ENCODE data around the gene KDM2A.

Gene KDM2A

GRCh38 chr11:67285541-67286498, 166.8 kb downstream of the KDM2A start:
- no peak for DNase-seq (ENCODE audit: low spot score)

- DNase-seq (ENCODE audit: low spot score): no peak
Observed at GRCh38 chr11:67286621-67287333, 167.7 kb downstream of the KDM2A start.

- no peak for DNase-seq (ENCODE audit: low spot score)
Observed at GRCh38 chr11:67287355-67288197, 168.5 kb downstream of the KDM2A start.

GRCh38 chr11:67288198-67288451, 169.1 kb downstream of the KDM2A start:
- DNase-seq (ENCODE audit: low spot score): no peak

GRCh38 chr11:67288452-67289225, 169.6 kb downstream of the KDM2A start:
- peak; percentile 82 for DNase-seq (ENCODE audit: low spot score)

- DNase-seq (ENCODE audit: low spot score): no peak
Observed at GRCh38 chr11:67289226-67289650, 170.2 kb downstream of the KDM2A start, which contains the start of gene ANKRD13D. TSS of gene ANKRD13D (plus strand) at chr11:67289303. CDS start at chr11:67289461, 158 bp downstream.

- no peak for DNase-seq (ENCODE audit: low spot score)
Observed at GRCh38 chr11:67289651-67290479, 170.8 kb downstream of the KDM2A start.

GRCh38 chr11:67290801-67291200, 171.7 kb downstream of the KDM2A start:
- no peak for DNase-seq (ENCODE audit: low spot score)

GRCh38 chr11:67291481-67292381, 172.7 kb downstream of the KDM2A start:
- DNase-seq (ENCODE audit: low spot score): no peak

- DNase-seq (ENCODE audit: low spot score): no peak
Observed at GRCh38 chr11:67292671-67293070, 173.6 kb downstream of the KDM2A start.

- DNase-seq (ENCODE audit: low spot score): no peak
Observed at GRCh38 chr11:67293090-67293489, 174.0 kb downstream of the KDM2A start.

GRCh38 chr11:67295846-67296245, 176.8 kb downstream of the KDM2A start:
- no peak for DNase-seq (ENCODE audit: low spot score)

GRCh38 chr11:67298786-67299185, 179.7 kb downstream of the KDM2A start:
- no peak for DNase-seq (ENCODE audit: low spot score)

- DNase-seq (ENCODE audit: low spot score): no peak
Observed at GRCh38 chr11:67299471-67300191, 180.6 kb downstream of the KDM2A start.

GRCh38 chr11:67300256-67300755, 181.2 kb downstream of the KDM2A start:
- DNase-seq (ENCODE audit: low spot score): no peak

GRCh38 chr11:67300756-67301312, 181.8 kb downstream of the KDM2A start:
- no peak for DNase-seq (ENCODE audit: low spot score)

- no peak for DNase-seq (ENCODE audit: low spot score)
Observed at GRCh38 chr11:67301313-67301921, 182.4 kb downstream of the KDM2A start.

- DNase-seq (ENCODE audit: low spot score): peak; percentile 63
Observed at GRCh38 chr11:67301951-67302516, 183.0 kb downstream of the KDM2A start.
